OCI-LY7 (cell line): ENCODE measurements around the gene LIX1. TPM values are rescaled to one million over a fixed set of nuclear protein-coding genes. Genes with fewer than 3 reads are reported as not detected.
A peak's percentile ranks its signal among the peaks of the same experiment; 100 is the strongest.

Experiments
- BruUV-seq: library from RNA; stranded (reverse); fragments of 400-500 nt; replicated peaks from 2 replicates; lab custom pipeline; 2021; lab: Mats Ljungman, UMichigan
- CTCF ChIA-PET: fragments of 300-600 bp; sonication (Branson Sonifier 250); formaldehyde crosslinking; loops from one replicate; lab custom pipeline; 2022; ENCODE audit warnings: antibody characterized with exemption; ENCODE audit not compliant: unreplicated experiment; lab: Charles Lee
- POLR2A ChIA-PET: fragments of 300-600 bp; sonication (Branson Sonifier 250); formaldehyde crosslinking; loops from one replicate; lab custom pipeline; 2022; ENCODE audit warnings: antibody characterized with exemption; lab: Charles Lee
- DNase-seq: peaks from one replicate; pipeline ENCODE4 v3.0.0-alpha.2; 2015; ENCODE audit warnings: low spot score
- H2AFZ ChIP-seq: fragments of 200-600 bp; sonication (generic), shearing (Covaris generic); 2 replicates; pipeline ENCODE4 v1.6.1; 2014; ENCODE audit warnings: mild to moderate bottlenecking, antibody characterized with exemption, low read length, moderate library complexity
- H3K27ac ChIP-seq: fragments of 200-600 bp; sonication (generic); 2 replicates; pipeline ENCODE4 v1.5.1; 2014; ENCODE audit warnings: mixed run types, low read depth, mild to moderate bottlenecking, moderate library complexity, low read length, inconsistent platforms; ENCODE audit not compliant: poor library complexity, severe bottlenecking
- H3K36me3 ChIP-seq: fragments of 200-600 bp; sonication (generic); 2 replicates; pipeline ENCODE4 v1.6.1; 2014; ENCODE audit warnings: mild to moderate bottlenecking, antibody characterized with exemption, low read length, moderate library complexity, mixed read lengths; ENCODE audit not compliant: insufficient read depth
- H3K4me1 ChIP-seq: fragments of 200-600 bp; sonication (generic); 2 replicates; pipeline ENCODE4 v1.5.1; 2014; ENCODE audit warnings: mild to moderate bottlenecking, low read length; ENCODE audit not compliant: insufficient read depth, poor library complexity, severe bottlenecking
- H3K4me2 ChIP-seq: fragments of 200-600 bp; sonication (generic); 2 replicates; pipeline ENCODE4 v1.6.1; 2014; ENCODE audit warnings: mild to moderate bottlenecking, low read length
- H3K4me3 ChIP-seq: fragments of 200-600 bp; sonication (generic); 2 replicates; pipeline ENCODE4 v1.5.1; 2014; ENCODE audit warnings: mild to moderate bottlenecking, low read depth, low read length; ENCODE audit not compliant: poor library complexity, severe bottlenecking
- H3K79me2 ChIP-seq: fragments of 200-600 bp; sonication (generic); 2 replicates; pipeline ENCODE4 v1.6.1; 2016; ENCODE audit warnings: low read depth, mild to moderate bottlenecking, low read length, moderate library complexity, mixed read lengths; ENCODE audit not compliant: insufficient read depth
- H3K9me2 ChIP-seq: fragments of 200-600 bp; sonication (generic); 2 replicates; pipeline ENCODE4 v1.6.1; 2016; ENCODE audit warnings: mild to moderate bottlenecking, low read length, mixed read lengths; ENCODE audit not compliant: insufficient read depth
- H3K9me3 ChIP-seq: fragments of 200-600 bp; sonication (generic); 2 replicates; pipeline ENCODE4 v1.6.1; 2014; ENCODE audit warnings: mild to moderate bottlenecking, mixed run types, low read length, mixed read lengths
- H4K20me1 ChIP-seq: fragments of 200-600 bp; sonication (generic); 2 replicates; pipeline ENCODE4 v1.6.1; 2014; ENCODE audit warnings: mild to moderate bottlenecking, antibody characterized with exemption, low read length, moderate library complexity, mixed read lengths; ENCODE audit not compliant: insufficient read depth
- EZH2phosphoT487 ChIP-seq: fragments of 200-600 bp; sonication (generic); IDR thresholded peaks from 2 replicates; pipeline ENCODE4 v1.6.1; 2018; ENCODE audit warnings: low read depth, borderline replicate concordance, mild to moderate bottlenecking, mixed run types, antibody characterized with exemption, low read length, moderate library complexity, mixed read lengths
- intact Hi-C: fragments of 100-400 bp; cut with micrococcal nuclease; formaldehyde crosslinking; loops from one replicate; pipeline ENCODE4 v1.10.0; 2022; ENCODE audit not compliant: unreplicated experiment
- total RNA-seq, 2 experiments: library from RNA; depleted of rRNA in 1 of 2; stranded (reverse); fragments of >200 nt in 1 of 2; shearing (Covaris generic) in 1 of 2; gene quantifications; 2 replicates each; pipeline ENCODE4 v1.2.3, GENCODE V29; 2014 to 2022
- TF ChIP-seq, protein P1 (sequence below): fragments of 200-600 bp; sonication (generic); conservative IDR thresholded peaks from 2 replicates; pipeline ENCODE4 v1.5.1; 2014; ENCODE audit warnings: mild to moderate bottlenecking, antibody characterized with exemption, low read length, moderate library complexity, mixed read lengths

LIX1 gene
- total RNA-seq, 2 experiments from 2014 or later = 0.44 TPM; not detected in 1

DNA sequence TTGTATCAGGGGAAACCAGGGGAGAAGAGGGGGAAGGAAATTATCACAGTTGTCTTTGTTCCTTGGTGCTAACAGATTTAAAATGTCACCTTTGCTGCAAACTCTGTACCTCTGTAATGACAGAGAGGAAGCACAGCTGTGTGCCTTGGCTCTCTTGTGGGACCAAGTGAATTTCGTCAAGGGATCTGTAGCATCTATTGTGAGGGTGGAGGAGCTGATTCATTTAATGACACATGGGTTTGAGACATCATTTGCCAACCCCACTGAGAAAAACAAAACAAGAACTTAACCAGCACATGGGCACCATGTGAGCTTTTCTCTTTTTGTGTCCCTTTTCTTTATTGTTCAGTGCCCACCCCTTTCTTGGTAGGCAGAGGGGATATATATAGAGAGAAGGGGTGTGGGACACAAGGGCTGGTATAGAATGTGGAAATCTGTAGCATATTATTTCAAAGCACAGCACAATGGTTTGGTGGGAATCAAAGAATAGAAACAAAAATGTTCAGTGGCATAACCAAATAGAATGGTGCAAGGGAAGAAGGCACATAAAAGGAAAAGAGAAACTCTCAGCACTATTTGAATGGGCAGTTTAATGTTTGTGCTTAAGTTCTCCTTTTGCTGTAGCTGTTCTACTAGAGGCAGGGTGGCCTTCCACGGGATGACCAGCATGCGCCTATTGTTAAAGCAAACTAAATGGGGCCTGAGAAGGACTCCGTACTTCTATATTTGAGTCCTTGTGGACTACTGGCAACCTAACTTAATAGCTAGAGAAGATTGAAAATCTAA lies 63.3 kb downstream of the LIX1 start:
- H3K4me2 ChIP-seq = no peak overlapping the region
- intact Hi-C loops = no loop called here

DNA sequence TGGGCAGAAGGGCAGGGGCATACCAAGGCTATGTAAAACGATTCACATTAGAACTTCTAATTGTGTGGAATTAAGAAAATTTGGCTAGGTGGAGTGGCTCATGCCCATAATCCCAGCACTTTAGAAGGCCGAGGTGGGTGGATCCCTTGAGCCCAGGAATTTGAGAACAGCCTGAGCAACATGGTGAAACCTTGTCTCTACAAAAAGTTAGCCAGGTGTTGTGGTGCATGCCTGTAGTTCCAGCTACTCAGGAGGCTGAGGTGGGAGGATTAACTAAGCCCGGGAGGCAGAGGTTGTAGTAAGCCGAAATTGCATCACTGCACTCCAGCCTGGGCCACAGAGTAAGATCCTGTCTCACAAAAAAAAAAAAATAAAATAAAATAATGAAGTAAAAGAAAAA lies 65.2 kb downstream of the LIX1 start:
- TF ChIP-seq, protein P1, sequence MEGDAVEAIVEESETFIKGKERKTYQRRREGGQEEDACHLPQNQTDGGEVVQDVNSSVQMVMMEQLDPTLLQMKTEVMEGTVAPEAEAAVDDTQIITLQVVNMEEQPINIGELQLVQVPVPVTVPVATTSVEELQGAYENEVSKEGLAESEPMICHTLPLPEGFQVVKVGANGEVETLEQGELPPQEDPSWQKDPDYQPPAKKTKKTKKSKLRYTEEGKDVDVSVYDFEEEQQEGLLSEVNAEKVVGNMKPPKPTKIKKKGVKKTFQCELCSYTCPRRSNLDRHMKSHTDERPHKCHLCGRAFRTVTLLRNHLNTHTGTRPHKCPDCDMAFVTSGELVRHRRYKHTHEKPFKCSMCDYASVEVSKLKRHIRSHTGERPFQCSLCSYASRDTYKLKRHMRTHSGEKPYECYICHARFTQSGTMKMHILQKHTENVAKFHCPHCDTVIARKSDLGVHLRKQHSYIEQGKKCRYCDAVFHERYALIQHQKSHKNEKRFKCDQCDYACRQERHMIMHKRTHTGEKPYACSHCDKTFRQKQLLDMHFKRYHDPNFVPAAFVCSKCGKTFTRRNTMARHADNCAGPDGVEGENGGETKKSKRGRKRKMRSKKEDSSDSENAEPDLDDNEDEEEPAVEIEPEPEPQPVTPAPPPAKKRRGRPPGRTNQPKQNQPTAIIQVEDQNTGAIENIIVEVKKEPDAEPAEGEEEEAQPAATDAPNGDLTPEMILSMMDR = no peak
- no peak for TF ChIP-seq EZH2phosphoT487
- H3K4me1 ChIP-seq = no peaks in the 10 kb centered on the region
- H3K4me2 ChIP-seq = no peak overlapping the region
- POLR2A ChIA-PET = no interaction called here
- no peak overlapping the region for H3K27ac ChIP-seq
- BruUV-seq = no TSS peak
- CTCF ChIA-PET = no interaction called here
- intact Hi-C loops = no loop called here
- no peaks in the 10 kb centered on the region for H3K9me3 ChIP-seq
- no peaks in the 10 kb centered on the region for H3K79me2 ChIP-seq
- H4K20me1 ChIP-seq = no peaks in the 10 kb centered on the region
- H3K36me3 ChIP-seq = no peaks in the 10 kb centered on the region
- no peak overlapping the region for H3K4me3 ChIP-seq
- no peak overlapping the region for H2AFZ ChIP-seq
- DNase-seq = no peak
- H3K9me2 ChIP-seq = no peaks in the 10 kb centered on the region

More for the DNA sequence above, 63.3 kb downstream of the LIX1 start:
- peak overlapping the region; percentile 44; the same call in 1 of the 2 replicates for H2AFZ ChIP-seq
- H4K20me1 ChIP-seq = no peaks in the 10 kb centered on the region
- ChIA-PET CTCF (no interaction called here), POLR2A (interaction anchor here (1.3 kb wide), 1 partner anchor 10 kb away, joined by 4 read pairs; no protein-coding TSS in a partner anchor)
- H3K79me2 ChIP-seq = no peaks in the 10 kb centered on the region
- H3K9me3 ChIP-seq = no peaks in the 10 kb centered on the region
- TF ChIP-seq EZH2phosphoT487 = no peak
- TF ChIP-seq, protein P1 = no peak
- no TSS peak for BruUV-seq
- no peak for DNase-seq
- H3K27ac ChIP-seq = no peak overlapping the region
- H3K9me2 ChIP-seq = no peaks in the 10 kb centered on the region
- no peak overlapping the region for H3K4me3 ChIP-seq
- H3K4me1 ChIP-seq = no peaks in the 10 kb centered on the region
- no peaks in the 10 kb centered on the region for H3K36me3 ChIP-seq

DNA sequence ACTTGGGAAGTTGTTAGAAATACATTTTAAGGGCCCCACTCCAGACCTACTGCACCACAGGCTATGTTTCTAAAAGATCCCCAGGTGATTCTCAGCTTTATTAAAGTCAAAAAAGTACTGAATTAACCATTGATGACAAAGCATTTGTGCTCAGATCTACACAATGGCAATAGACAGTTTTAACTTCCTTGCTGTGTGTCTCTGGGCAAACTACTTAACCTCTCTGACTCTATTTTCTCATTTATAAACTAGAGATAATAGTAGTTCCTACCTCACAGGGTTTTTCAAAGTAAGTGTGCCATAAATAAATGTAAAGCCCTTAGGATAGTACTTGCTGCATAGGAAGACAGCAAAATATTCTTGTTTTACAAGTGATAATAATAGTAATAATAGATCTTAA lies 66.3 kb downstream of the LIX1 start:
- no peak for TF ChIP-seq EZH2phosphoT487
- TF ChIP-seq, protein P1 = no peak
- Histone ChIP-seq H3K9me3 (no peaks in the 10 kb centered on the region), H3K36me3 (no peaks in the 10 kb centered on the region), H3K4me1 (no peaks in the 10 kb centered on the region), H4K20me1 (no peaks in the 10 kb centered on the region), H2AFZ (no peak overlapping the region), H3K27ac (no peak overlapping the region), H3K79me2 (no peaks in the 10 kb centered on the region), H3K4me3 (no peak overlapping the region), H3K9me2 (no peaks in the 10 kb centered on the region), H3K4me2 (no peak overlapping the region)
- intact Hi-C loops = no loop called here
- BruUV-seq = no TSS peak
- ChIA-PET POLR2A (interaction anchor here (0.6 kb wide), 1 partner anchor 152 kb away, joined by 4 read pairs; no protein-coding TSS in a partner anchor), CTCF (no interaction called here)
- no peak for DNase-seq
